WERI-Rb-1 (cell line): ENCODE measurements around the gene TRAIP.

ENCODE experiments used
- DNase-seq: peaks from one replicate; pipeline ENCODE4 v3.0.0-alpha.2; 2020
- H3K27ac ChIP-seq: fragments of 250-450 bp; sonication (Bioruptor Pico); 2 replicates; pipeline ENCODE4 v1.5.1; 2020; ENCODE audit warnings: mild to moderate bottlenecking, moderate library complexity
- H3K27me3 ChIP-seq: fragments of 250-450 bp; sonication (Bioruptor Pico); 2 replicates; pipeline ENCODE4 v1.5.1; 2021; ENCODE audit warnings: mild to moderate bottlenecking, low read depth, moderate library complexity; ENCODE audit not compliant: insufficient read depth, severe bottlenecking
- H3K36me3 ChIP-seq: fragments of 250-450 bp; sonication (Bioruptor Pico); 2 replicates; pipeline ENCODE4 v1.5.1; 2020; ENCODE audit warnings: mild to moderate bottlenecking, moderate library complexity
- H3K4me3 ChIP-seq: 2 replicates; pipeline ENCODE4 v1.5.1; 2011; ENCODE audit warnings: low read depth, mild to moderate bottlenecking, control low read depth, low read length
- H3K9me3 ChIP-seq: fragments of 250-450 bp; sonication (Bioruptor Pico); 2 replicates; pipeline ENCODE4 v1.5.1; 2021; ENCODE audit warnings: mild to moderate bottlenecking, moderate library complexity; ENCODE audit not compliant: severe bottlenecking
- TF ChIP-seq, protein P1 (sequence below): IDR thresholded peaks from 2 replicates; pipeline ENCODE4 v1.5.1; 2011; ENCODE audit warnings: low read depth, mild to moderate bottlenecking, control low read depth, inconsistent platforms, low read length

Gene TRAIP

DNA sequence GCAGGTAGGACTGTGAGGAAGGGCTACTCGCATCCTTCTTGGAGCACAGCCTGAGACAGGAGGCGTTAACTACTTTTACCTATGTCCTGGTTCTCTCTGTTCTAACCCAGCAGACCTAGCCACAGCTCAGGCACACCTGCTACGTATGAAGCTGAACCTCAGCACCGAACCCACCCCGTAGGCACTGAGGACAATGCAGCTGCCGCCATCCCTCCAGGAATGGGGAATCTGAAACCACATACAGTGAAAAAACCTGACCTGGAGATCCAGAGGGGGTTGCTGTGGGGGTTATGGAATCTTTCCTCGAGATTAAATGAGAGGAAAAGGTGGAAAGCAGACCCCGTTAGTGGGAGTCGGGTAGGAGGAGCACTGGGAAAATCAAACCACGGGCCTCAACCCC, 32.9 kb upstream of the TRAIP start:
- H3K27me3 ChIP-seq: no peaks in the 10 kb centered on the region
- H3K36me3 ChIP-seq: no peaks in the 10 kb centered on the region
- peak overlapping the region; percentile 55 for H3K27ac ChIP-seq
- no peak overlapping the region for H3K4me3 ChIP-seq
- DNase-seq: no peak
- TF ChIP-seq, protein P1, sequence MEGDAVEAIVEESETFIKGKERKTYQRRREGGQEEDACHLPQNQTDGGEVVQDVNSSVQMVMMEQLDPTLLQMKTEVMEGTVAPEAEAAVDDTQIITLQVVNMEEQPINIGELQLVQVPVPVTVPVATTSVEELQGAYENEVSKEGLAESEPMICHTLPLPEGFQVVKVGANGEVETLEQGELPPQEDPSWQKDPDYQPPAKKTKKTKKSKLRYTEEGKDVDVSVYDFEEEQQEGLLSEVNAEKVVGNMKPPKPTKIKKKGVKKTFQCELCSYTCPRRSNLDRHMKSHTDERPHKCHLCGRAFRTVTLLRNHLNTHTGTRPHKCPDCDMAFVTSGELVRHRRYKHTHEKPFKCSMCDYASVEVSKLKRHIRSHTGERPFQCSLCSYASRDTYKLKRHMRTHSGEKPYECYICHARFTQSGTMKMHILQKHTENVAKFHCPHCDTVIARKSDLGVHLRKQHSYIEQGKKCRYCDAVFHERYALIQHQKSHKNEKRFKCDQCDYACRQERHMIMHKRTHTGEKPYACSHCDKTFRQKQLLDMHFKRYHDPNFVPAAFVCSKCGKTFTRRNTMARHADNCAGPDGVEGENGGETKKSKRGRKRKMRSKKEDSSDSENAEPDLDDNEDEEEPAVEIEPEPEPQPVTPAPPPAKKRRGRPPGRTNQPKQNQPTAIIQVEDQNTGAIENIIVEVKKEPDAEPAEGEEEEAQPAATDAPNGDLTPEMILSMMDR: no peak
- no peaks in the 10 kb centered on the region for H3K9me3 ChIP-seq

DNA sequence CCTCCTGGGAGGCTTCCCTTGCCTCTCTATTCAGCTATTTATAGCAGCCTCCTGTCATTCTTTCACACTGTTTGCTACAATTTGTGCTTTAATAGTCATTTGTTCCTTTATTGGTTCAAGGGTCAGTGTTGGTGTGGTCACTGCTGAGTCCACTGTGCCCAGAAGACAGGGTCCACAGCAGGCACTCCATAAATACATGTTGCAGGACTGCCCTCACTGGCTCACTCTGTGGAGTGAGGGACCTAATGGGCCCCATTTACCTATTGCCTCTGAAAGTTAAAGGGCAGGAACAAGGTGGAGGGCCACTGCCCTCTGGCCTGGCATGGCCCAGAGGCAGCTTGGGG, 30.5 kb upstream of the TRAIP start:
- H3K9me3 ChIP-seq: no peaks in the 10 kb centered on the region
- TF ChIP-seq, protein P1: no peak
- H3K27ac ChIP-seq: no peak overlapping the region
- H3K36me3 ChIP-seq: no peaks in the 10 kb centered on the region
- no peaks in the 10 kb centered on the region for H3K27me3 ChIP-seq
- H3K4me3 ChIP-seq: no peak overlapping the region
- no peak for DNase-seq

DNA sequence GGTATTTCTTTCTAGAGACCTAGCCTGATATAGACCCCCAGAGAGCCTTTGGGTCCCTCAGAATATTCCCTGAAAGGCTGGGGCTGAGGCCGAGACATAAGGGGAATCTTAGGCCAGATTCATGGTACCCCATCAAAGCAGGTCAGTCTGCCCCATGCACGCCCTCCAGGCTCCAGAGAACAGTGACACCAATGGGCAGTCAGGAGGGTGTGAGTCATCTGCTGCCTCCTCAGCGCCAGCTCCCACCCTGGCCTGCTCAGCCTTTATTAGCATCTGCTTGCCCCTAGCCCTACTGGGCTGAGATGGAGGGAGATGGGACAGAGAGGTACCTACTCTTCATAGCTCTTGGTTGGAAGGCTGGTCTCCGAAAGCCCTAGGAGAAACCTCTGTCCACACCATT, 27.6 kb upstream of the TRAIP start:
- Histone ChIP-seq H3K4me3 (no peak overlapping the region), H3K9me3 (no peaks in the 10 kb centered on the region), H3K27me3 (no peaks in the 10 kb centered on the region), H3K27ac (no peak overlapping the region), H3K36me3 (no peaks in the 10 kb centered on the region)
- DNase-seq: no peak
- TF ChIP-seq, protein P1: no peak

DNA sequence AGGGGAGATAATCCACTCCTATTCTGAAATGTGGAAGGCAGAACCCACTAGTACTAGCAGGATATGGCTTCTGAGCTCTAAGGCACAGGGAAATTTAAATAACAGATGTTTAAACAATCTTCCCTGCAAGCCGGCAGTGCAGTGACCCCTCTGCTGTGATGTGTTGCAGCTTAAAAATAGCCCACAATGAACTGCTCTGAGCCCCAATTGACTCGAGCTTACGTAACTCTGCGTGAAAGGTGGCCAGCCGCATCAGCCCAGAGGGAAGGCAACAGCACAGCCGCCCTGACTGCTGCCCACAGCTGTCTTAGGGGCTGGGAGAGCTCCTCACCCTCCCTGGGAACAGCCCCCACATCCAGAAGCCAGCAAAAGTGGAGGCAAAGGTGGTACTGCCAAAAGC, 25.8 kb upstream of the TRAIP start:
- no peaks in the 10 kb centered on the region for H3K9me3 ChIP-seq
- DNase-seq: no peak
- TF ChIP-seq, protein P1: no peak

DNA sequence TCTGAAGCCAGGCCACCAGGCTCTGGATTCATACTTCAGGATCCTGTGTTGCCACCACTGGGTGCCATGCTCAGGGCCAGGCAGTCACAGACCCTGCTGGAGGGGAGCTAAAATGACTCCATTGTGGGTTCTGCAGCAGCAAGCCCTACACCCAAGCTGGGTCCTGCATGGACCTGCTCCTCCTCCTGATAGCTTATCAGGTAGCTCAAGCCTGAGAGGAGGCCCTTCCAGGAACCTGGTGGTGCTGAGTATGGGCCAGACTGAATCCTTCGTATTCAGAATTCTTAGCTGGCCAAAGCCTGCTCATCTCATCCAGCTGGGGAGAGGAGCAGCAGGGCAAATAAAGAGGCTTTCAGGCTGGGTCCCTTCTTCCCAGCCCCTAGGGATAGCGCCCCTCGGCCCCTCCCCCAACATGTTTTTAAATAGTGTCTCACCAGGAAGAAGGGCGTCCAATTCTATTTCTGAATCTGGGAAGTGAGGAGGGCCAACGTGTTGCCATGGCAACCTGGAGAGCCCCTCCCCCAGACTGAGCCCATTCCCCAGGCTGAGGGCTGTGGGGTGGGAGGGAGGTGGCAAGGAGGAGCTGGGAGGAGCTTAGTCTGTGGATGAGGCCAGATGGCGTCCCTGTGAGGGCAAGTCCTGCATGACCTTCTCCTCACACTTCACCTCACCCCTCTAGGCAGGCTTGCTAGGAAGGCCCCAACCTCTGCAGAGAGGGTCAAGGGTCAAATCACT, 24.4 kb upstream of the TRAIP start:
- H3K36me3 ChIP-seq: no peaks in the 10 kb centered on the region

More for the DNA sequence above, 25.8 kb upstream of the TRAIP start:
- no peaks in the 10 kb centered on the region for H3K36me3 ChIP-seq
- peak overlapping the region; percentile 67; the same call in 1 of the 2 replicates for H3K27ac ChIP-seq
- H3K27me3 ChIP-seq: no peaks in the 10 kb centered on the region
- no peak overlapping the region for H3K4me3 ChIP-seq

More for the DNA sequence above, 24.4 kb upstream of the TRAIP start:
- Histone ChIP-seq H3K27me3 (no peaks in the 10 kb centered on the region), H3K4me3 (no peak overlapping the region), H3K27ac (peak overlapping the region; percentile 67), H3K9me3 (no peaks in the 10 kb centered on the region)
- TF ChIP-seq, protein P1: no peak
- peak; percentile 75 for DNase-seq
